Parathyroid adenoma (tissue), 2 donors: ENCODE results near the gene RABL2B.

Experiments used
- H2AFZ ChIP-seq: fragments of 300-600 bp; sonication (generic); one replicate; pipeline ENCODE4 v1.7.0; 2017; ENCODE audit warnings: antibody characterized with exemption, mild to moderate bottlenecking
- H3K27ac ChIP-seq: fragments of 300-600 bp; sonication (generic); one replicate; pipeline ENCODE4 v1.7.0; 2017
- H3K27me3 ChIP-seq: fragments of 300-600 bp; sonication (generic); one replicate; pipeline ENCODE4 v1.7.0; 2017; ENCODE audit warnings: low read length; ENCODE audit not compliant: control insufficient read depth, insufficient read depth
- H3K36me3 ChIP-seq: fragments of 300-600 bp; sonication (generic); one replicate; pipeline ENCODE4 v1.7.0; 2017; ENCODE audit warnings: low read length; ENCODE audit not compliant: control insufficient read depth, insufficient read depth
- H3K4me1 ChIP-seq: fragments of 300-600 bp; sonication (generic); one replicate; pipeline ENCODE4 v1.7.0; 2017; ENCODE audit warnings: control low read depth
- H3K4me2 ChIP-seq: fragments of 300-600 bp; sonication (generic); one replicate; pipeline ENCODE4 v1.7.0; 2017; ENCODE audit warnings: low read length
- H3K4me3 ChIP-seq: fragments of 300-600 bp; sonication (generic); one replicate; pipeline ENCODE4 v1.7.0; 2017; ENCODE audit warnings: low read depth, low read length
- H3K79me2 ChIP-seq: fragments of 300-600 bp; sonication (generic); one replicate; pipeline ENCODE4 v1.7.0; 2017; ENCODE audit warnings: control low read depth
- H3K9ac ChIP-seq: fragments of 300-600 bp; sonication (generic); one replicate; pipeline ENCODE4 v1.7.0; 2017; ENCODE audit warnings: mild to moderate bottlenecking
- H3K9me3 ChIP-seq: fragments of 300-600 bp; sonication (generic); one replicate; pipeline ENCODE4 v1.7.0; 2017; ENCODE audit warnings: low read length; ENCODE audit not compliant: control insufficient read depth
- CTCF ChIP-seq: fragments of 300-600 bp; sonication (generic); IDR thresholded peaks from one replicate; pipeline ENCODE4 v1.7.0; 2017; ENCODE audit warnings: antibody characterized with exemption, mild to moderate bottlenecking
- donor health status: primary hyperparathyroidism.

RABL2B gene

GRCh38 chr22:50739894-50740293 is 43.5 kb downstream of the RABL2B start:
- Histone ChIP-seq H3K27ac (no peak overlapping the region), H3K4me3 (no peak overlapping the region), H3K4me1 (no peaks in the 10 kb centered on the region), H3K4me2 (no peak overlapping the region), H3K9ac (no peak overlapping the region), H3K79me2 (no peaks in the 10 kb centered on the region), H3K36me3 (no peaks in the 10 kb centered on the region), H3K9me3 (no peaks in the 10 kb centered on the region), H3K27me3 (no peaks in the 10 kb centered on the region), H2AFZ (no peak overlapping the region)
- TF ChIP-seq CTCF, result no peak

- TF ChIP-seq CTCF, result no peak
- Histone ChIP-seq H3K27me3 (no peaks in the 10 kb centered on the region), H3K27ac (no peak overlapping the region), H3K79me2 (no peaks in the 10 kb centered on the region), H3K9me3 (no peaks in the 10 kb centered on the region), H3K4me3 (no peak overlapping the region), H3K9ac (no peak overlapping the region), H3K4me2 (no peak overlapping the region), H2AFZ (no peak overlapping the region), H3K4me1 (no peaks in the 10 kb centered on the region), H3K36me3 (no peaks in the 10 kb centered on the region)
These were observed 44.2 kb downstream of the RABL2B start for GRCh38 chr22:50739279-50739691.

DNA sequence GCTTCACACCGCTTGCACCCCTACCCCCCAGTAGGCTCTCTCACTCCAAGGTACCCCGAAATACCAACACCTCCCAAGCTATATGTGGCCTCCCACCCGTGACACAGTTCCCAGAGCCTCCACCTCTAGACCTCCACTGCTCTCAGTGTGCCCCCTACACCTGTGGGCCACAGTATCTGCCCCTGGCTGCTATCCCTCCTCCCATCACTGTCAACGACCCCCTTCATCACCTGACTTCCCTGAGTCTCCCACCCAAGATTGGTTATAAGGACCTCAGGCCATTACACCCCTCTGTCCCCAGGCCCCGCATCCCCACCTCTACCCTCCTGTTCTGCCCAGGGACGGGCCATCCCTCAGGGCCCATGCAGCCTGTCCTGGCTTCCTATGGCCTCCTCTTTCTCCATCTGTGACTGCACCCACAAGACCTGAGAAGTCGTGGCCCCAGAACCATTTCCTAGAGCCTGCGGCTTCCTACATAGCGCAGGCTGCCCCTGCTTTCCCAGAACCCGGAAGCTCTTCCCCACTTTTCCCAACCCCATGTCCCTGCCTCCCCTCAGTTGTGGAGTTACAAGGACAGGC is 44.7 kb downstream of the RABL2B start:
- no peak for TF ChIP-seq CTCF

GRCh38 chr22:50737728-50738648 is 45.4 kb downstream of the RABL2B start, which contains the start of gene ACR:
Gene ACR (plus strand): TSS chr22:50738204. CDS start chr22:50738236, 32 bp downstream.
- Histone ChIP-seq H3K36me3 (no peaks in the 10 kb centered on the region), H3K9me3 (no peaks in the 10 kb centered on the region), H3K4me1 (no peaks in the 10 kb centered on the region), H3K4me2 (no peak within 1 kb of the TSS), H3K27ac (no peak within 1 kb of the TSS), H3K27me3 (no peaks in the 10 kb centered on the region), H2AFZ (no peak within 1 kb of the TSS), H3K79me2 (no peaks in the 10 kb centered on the region), H3K4me3 (no peak within 1 kb of the TSS), H3K9ac (no peak within 1 kb of the TSS)
- no peak for TF ChIP-seq CTCF

More for the DNA sequence above, 44.7 kb downstream of the RABL2B start:
- Histone ChIP-seq H3K27ac (no peak overlapping the region), H3K27me3 (no peaks in the 10 kb centered on the region), H3K4me3 (no peak overlapping the region), H3K9me3 (no peaks in the 10 kb centered on the region), H3K79me2 (no peaks in the 10 kb centered on the region), H3K36me3 (no peaks in the 10 kb centered on the region), H2AFZ (no peak overlapping the region), H3K4me2 (no peak overlapping the region), H3K9ac (no peak overlapping the region), H3K4me1 (no peaks in the 10 kb centered on the region)
